HUES64 (cell line): ENCODE measurements around the gene MYO1B.
A peak's percentile ranks its signal among the peaks of the same experiment; 100 is the strongest.

Source experiments
- H3K27ac ChIP-seq: 2 replicates; pipeline ENCODE4 v1.7.0; 2013; ENCODE audit warnings: low read depth, low read length, inconsistent platforms
- H3K27me3 ChIP-seq: 2 replicates; pipeline ENCODE4 v1.6.1; 2013; ENCODE audit warnings: mild to moderate bottlenecking, low read length; ENCODE audit not compliant: insufficient read depth
- H3K36me3 ChIP-seq: 2 replicates; pipeline ENCODE4 v1.6.1; 2013; ENCODE audit warnings: mild to moderate bottlenecking, low read length; ENCODE audit not compliant: insufficient read depth
- H3K4me1 ChIP-seq: 2 replicates; pipeline ENCODE4 v1.6.1; 2013; ENCODE audit warnings: mild to moderate bottlenecking, low read length, moderate library complexity; ENCODE audit not compliant: insufficient read depth
- H3K4me3 ChIP-seq: 2 replicates; pipeline ENCODE4 v1.5.1; 2013; ENCODE audit warnings: mild to moderate bottlenecking, low read length, moderate library complexity
- H3K9ac ChIP-seq: 2 replicates; pipeline ENCODE4 v1.6.1; 2013; ENCODE audit warnings: mild to moderate bottlenecking, low read depth, low read length
- H3K9me3 ChIP-seq: 2 replicates; pipeline ENCODE4 v1.6.1; 2013; ENCODE audit warnings: low read depth, low read length; ENCODE audit not compliant: insufficient read depth
- WGBS: fragments of 150-250, 120-280 bp; methylation state at CpG from one replicate; pipeline ENCODE4 v1.1.7; 2013; ENCODE audit warnings: missing lambda C conversion rate; 5-methylcytosine and 5-hydroxymethylcytosine counted together

Gene MYO1B

GRCh38 chr2:191314697-191315364, 69.6 kb downstream of the MYO1B start:
- Histone ChIP-seq H3K4me1 (peaks cover 22% of the 10 kb centered on the region), H3K9ac (no peak overlapping the region), H3K27ac (no peak overlapping the region), H3K27me3 (no peaks in the 10 kb centered on the region), H3K9me3 (no peaks in the 10 kb centered on the region), H3K4me3 (no peak overlapping the region), H3K36me3 (no peaks in the 10 kb centered on the region)
- 97% methylated on average over 6 of the region's 6 CpGs for WGBS

DNA sequence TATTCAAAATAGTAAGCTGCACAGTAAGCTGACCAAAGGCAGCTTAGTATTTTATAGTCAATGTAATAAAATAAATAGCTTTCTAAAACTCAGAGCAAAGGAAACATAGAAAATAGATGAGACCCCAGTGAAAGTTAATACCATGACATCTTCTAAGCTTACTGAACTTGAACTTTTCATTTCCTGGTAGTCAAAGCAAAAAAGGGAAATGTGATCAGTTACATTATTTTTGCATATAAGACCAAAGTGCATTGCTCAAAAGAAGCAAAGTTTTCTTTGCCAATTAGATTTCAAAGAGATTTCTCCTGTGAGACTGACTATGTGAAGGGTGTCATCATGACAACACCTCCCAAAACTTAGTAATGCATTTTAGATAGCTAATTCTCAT, 70.2 kb downstream of the MYO1B start:
- Histone ChIP-seq H3K4me1 (peaks cover 24% of the 10 kb centered on the region), H3K9me3 (no peaks in the 10 kb centered on the region), H3K36me3 (no peaks in the 10 kb centered on the region), H3K27ac (no peak overlapping the region), H3K4me3 (no peak overlapping the region), H3K9ac (no peak overlapping the region), H3K27me3 (no peaks in the 10 kb centered on the region)

- H3K4me1 ChIP-seq = peaks cover 34% of the 10 kb centered on the region
- no peaks in the 10 kb centered on the region for H3K27me3 ChIP-seq
- WGBS = 95% methylated on average over 4 of the region's 4 CpGs
- H3K36me3 ChIP-seq = no peaks in the 10 kb centered on the region
- no peak overlapping the region for H3K27ac ChIP-seq
- no peak overlapping the region for H3K9ac ChIP-seq
- no peak overlapping the region for H3K4me3 ChIP-seq
- no peaks in the 10 kb centered on the region for H3K9me3 ChIP-seq
Measured at GRCh38 chr2:191316246-191316994, 71.2 kb downstream of the MYO1B start.

DNA sequence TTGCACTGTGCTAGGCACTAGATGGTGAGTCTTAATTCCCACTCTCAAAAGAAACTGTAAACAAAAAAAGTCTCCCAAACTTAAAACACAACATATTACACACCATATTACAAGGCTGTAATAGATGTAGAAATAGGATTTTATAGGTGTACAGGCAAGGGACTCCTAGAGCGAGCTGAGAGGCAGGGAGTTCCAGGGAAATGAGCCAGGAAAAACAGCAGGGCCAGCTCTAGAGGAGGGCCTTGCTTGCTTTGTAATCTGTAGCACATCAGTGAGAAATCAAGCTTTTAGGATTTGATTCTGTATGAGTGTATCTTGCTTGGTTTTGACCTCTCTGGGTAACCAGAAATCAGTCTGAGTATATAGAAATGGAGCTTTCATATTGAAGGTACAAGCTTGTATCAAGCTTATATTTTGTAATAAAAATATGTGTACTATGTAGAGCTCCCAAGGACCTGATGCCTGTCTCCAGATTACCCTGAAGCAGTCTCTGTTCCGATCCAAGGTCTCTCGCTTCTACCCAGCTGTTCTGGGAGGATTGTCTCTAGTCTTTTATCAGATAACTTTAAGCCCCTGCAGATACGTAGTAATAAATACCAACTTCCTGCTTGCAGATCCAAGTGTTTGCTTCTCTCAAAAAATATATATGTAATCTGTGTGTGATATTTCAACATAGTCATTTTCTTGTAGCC, 73.0 kb downstream of the MYO1B start:
- Histone ChIP-seq H3K9me3 (no peaks in the 10 kb centered on the region), H3K36me3 (no peaks in the 10 kb centered on the region), H3K4me3 (no peak overlapping the region), H3K27me3 (no peaks in the 10 kb centered on the region), H3K27ac (peak overlapping the region; percentile 19; the same call in 1 of the 2 replicates), H3K4me1 (peaks cover 52% of the 10 kb centered on the region), H3K9ac (no peak overlapping the region)
- WGBS = 92% methylated on average over 3 of the region's 4 CpGs

- Histone ChIP-seq H3K27ac (peak overlapping the region; percentile 19; the same call in 1 of the 2 replicates), H3K4me1 (peaks cover 57% of the 10 kb centered on the region), H3K9ac (no peak overlapping the region), H3K9me3 (no peaks in the 10 kb centered on the region), H3K27me3 (no peaks in the 10 kb centered on the region), H3K36me3 (no peaks in the 10 kb centered on the region), H3K4me3 (no peak overlapping the region)
Measured at GRCh38 chr2:191318729-191319078, 73.5 kb downstream of the MYO1B start.

DNA sequence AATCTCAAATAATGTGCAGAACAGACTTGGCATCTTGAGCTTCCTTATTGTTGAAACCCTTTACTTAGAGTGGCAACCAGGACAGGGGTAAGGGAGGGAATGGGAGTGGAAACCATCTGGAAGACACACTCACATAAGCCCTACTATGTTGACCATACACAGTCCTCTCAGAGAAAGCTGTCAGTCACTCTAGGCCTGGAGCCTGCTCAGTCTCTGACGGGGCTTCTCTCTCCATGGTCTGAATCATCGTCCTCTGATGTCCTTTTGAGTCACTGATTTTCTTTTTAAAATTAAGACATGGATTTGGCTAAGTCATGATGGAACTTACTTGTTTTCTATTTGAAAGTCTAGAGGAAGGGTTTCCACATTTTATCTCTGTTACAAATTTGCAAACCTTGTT, 74.0 kb downstream of the MYO1B start:
- 91% methylated on average over 2 of the region's 2 CpGs for WGBS
- Histone ChIP-seq H3K27ac (0 out of 2 replicates have a peak overlapping the region, but pooled peaks have one; percentile 1), H3K9ac (no peak overlapping the region), H3K27me3 (no peaks in the 10 kb centered on the region), H3K36me3 (no peaks in the 10 kb centered on the region), H3K4me3 (no peak overlapping the region), H3K4me1 (peaks cover 57% of the 10 kb centered on the region), H3K9me3 (peaks cover 4% of the 10 kb centered on the region)

DNA sequence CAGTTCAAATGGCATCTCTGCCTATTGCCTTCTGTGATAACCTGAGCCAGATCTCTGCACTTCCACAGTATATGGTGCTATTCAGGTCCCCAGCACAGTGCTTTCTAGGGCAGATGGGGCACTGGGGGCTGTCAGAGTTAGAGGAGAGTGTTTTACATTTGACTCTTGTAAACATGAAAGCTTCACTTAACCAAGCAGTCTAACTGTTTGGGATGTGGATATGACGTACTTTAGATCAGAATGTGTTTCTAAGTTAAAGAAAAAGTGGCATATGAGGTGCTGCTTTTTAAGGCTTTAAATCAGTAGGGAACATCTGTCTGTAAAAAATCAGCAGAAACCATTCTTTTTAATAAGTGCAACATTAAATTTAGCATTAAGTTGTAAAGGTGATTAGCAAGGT, 75.7 kb downstream of the MYO1B start:
- Histone ChIP-seq H3K4me3 (no peak overlapping the region), H3K27me3 (no peaks in the 10 kb centered on the region), H3K9me3 (peaks cover 9% of the 10 kb centered on the region), H3K4me1 (peaks cover 57% of the 10 kb centered on the region), H3K27ac (0 out of 2 replicates have a peak overlapping the region, but pooled peaks have one; percentile 1), H3K9ac (no peak overlapping the region), H3K36me3 (no peaks in the 10 kb centered on the region)
- 79% methylated on average over 1 of the region's 1 CpG for WGBS

- Histone ChIP-seq H3K36me3 (no peaks in the 10 kb centered on the region), H3K9ac (no peak overlapping the region; the same call in 1 of the 2 replicates), H3K4me1 (peaks cover 57% of the 10 kb centered on the region), H3K27me3 (no peaks in the 10 kb centered on the region), H3K27ac (peak overlapping the region; percentile 65), H3K4me3 (no peak overlapping the region), H3K9me3 (peaks cover 9% of the 10 kb centered on the region)
- WGBS = 47% methylated on average over 4 of the region's 4 CpGs
Measured at GRCh38 chr2:191321861-191322662, 76.9 kb downstream of the MYO1B start.

DNA sequence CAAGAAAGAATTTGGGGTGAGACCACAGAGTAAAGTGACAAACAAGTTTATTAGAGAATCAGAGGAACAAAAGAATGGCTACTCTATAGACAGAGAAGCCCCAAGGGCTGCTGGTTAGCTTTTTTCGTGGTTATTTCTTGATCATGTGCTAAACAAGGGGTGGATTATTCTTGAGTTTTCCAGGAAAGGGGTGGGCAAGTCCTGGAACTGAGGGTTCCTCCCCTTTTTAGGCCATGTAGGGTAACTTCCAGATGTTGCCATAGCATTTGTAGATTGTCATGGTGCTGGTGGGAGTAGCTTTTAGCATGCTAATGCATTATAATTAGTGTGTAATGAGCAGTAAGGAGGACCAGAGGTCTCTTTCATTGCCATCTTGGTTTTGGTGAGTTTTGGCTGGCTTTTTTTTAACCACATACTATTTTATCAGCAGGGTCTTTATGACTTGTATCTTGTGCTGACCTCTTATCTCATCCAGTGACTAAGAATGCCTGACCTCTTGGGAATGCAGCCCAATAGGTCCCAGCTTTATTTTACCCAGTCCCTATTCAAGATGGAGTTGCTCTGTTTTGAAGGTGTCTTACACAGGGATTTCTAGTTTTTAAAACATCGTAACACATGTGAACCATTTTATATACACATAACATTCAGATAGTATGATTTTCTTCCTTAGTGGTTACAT, 77.8 kb downstream of the MYO1B start:
- Histone ChIP-seq H3K4me1 (peaks cover 54% of the 10 kb centered on the region), H3K27me3 (no peaks in the 10 kb centered on the region), H3K9me3 (peaks cover 9% of the 10 kb centered on the region), H3K4me3 (no peak overlapping the region), H3K36me3 (no peaks in the 10 kb centered on the region), H3K27ac (peak overlapping the region; percentile 65), H3K9ac (no peak overlapping the region)
- WGBS = 86% methylated on average over 1 of the region's 2 CpGs

DNA sequence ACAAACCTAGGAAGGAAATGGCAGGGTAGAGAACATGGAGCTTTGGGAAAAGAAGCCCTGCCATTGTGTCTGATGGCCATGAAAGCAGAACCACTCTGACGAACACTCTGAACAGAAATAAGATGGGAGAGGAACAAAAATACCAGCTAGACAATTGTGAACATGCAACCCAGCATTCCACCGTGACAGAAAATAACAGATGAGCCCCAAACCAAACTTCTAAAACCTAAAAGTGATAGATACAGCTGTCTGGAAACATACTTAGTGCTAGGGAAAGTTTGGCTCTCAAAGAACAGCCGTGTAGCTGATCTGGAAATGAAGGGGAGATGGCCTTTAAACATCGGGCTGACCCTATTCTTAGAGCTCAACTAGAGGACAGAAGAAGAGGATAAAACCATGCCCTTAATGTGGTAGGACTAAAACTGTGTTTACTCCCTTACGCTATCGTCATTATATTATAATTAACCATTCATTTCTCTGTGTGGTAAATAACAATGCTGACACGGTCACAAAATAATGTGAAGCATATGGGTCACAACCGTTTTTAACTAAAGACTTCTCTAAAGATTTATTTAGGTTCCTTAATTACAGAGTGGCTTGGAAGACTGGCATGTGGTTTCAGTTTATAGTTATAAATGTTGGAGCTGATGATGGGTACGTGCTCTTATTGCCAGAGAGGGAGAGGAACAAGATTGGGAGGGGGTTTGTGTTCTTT, 80.6 kb downstream of the MYO1B start:
- H3K4me1 ChIP-seq = peaks cover 29% of the 10 kb centered on the region
- peaks cover 9% of the 10 kb centered on the region for H3K9me3 ChIP-seq
- no peak overlapping the region for H3K4me3 ChIP-seq
- no peaks in the 10 kb centered on the region for H3K27me3 ChIP-seq
- WGBS = 96% methylated on average over 6 of the region's 9 CpGs
- H3K27ac ChIP-seq = no peak overlapping the region
- no peak overlapping the region for H3K9ac ChIP-seq
- peaks cover 13% of the 10 kb centered on the region; the same call in 1 of the 2 replicates for H3K36me3 ChIP-seq
